Measurements from ENCODE around the gene PSMA7.

PSMA7 gene

GRCh38 chr20:62165762-62166399, 22.7 kb upstream of the PSMA7 start:
- DNase-seq (ENCODE audit: low spot score) (no peak), ATAC-seq (ENCODE audit: low read depth) (no peak)
- H3K36me3 ChIP-seq (ENCODE audit: low read depth), result peaks cover 66% of the 10 kb centered on the region
- peaks cover 11% of the 10 kb centered on the region for H3K4me1 ChIP-seq (ENCODE audit: insufficient read depth, poor library complexity, severe bottlenecking)
- no peaks in the 10 kb centered on the region for H3K9me3 ChIP-seq (ENCODE audit: severe bottlenecking)
- no peak overlapping the region for H3K27ac ChIP-seq (ENCODE audit: poor library complexity, severe bottlenecking)
- H3K4me3 ChIP-seq (ENCODE audit: severe bottlenecking), result no peak overlapping the region
- no peaks in the 10 kb centered on the region for H3K27me3 ChIP-seq (ENCODE audit: insufficient read depth, poor library complexity, severe bottlenecking)
- TF ChIP-seq CTCF (IDR thresholded peaks at IDR 0.05; ENCODE audit: poor library complexity, severe bottlenecking), result no peak

GRCh38 chr20:62164879-62165761, 21.9 kb upstream of the PSMA7 start:
- H3K4me3 ChIP-seq (ENCODE audit: severe bottlenecking), result no peak overlapping the region
- no peak for TF ChIP-seq CTCF (IDR thresholded peaks at IDR 0.05; ENCODE audit: poor library complexity, severe bottlenecking)
- no peak overlapping the region for H3K27ac ChIP-seq (ENCODE audit: poor library complexity, severe bottlenecking)
- H3K27me3 ChIP-seq (ENCODE audit: insufficient read depth, poor library complexity, severe bottlenecking), result no peaks in the 10 kb centered on the region
- no peak for ATAC-seq (ENCODE audit: low read depth)
- H3K4me1 ChIP-seq (ENCODE audit: insufficient read depth, poor library complexity, severe bottlenecking), result peaks cover 17% of the 10 kb centered on the region
- no peaks in the 10 kb centered on the region for H3K9me3 ChIP-seq (ENCODE audit: severe bottlenecking)
- no peak for DNase-seq (ENCODE audit: low spot score)
- H3K36me3 ChIP-seq (ENCODE audit: low read depth), result peaks cover 69% of the 10 kb centered on the region

- H3K4me1 ChIP-seq (ENCODE audit: insufficient read depth, poor library complexity, severe bottlenecking), result peaks cover 25% of the 10 kb centered on the region
- ATAC-seq (ENCODE audit: low read depth), result no peak
- peak; percentile 83 for DNase-seq (ENCODE audit: low spot score)
- no peaks in the 10 kb centered on the region for H3K9me3 ChIP-seq (ENCODE audit: severe bottlenecking)
- TF ChIP-seq CTCF (IDR thresholded peaks at IDR 0.05; ENCODE audit: poor library complexity, severe bottlenecking), result no peak
- no peaks in the 10 kb centered on the region for H3K27me3 ChIP-seq (ENCODE audit: insufficient read depth, poor library complexity, severe bottlenecking)
- no peak overlapping the region for H3K27ac ChIP-seq (ENCODE audit: poor library complexity, severe bottlenecking)
- H3K36me3 ChIP-seq (ENCODE audit: low read depth), result peaks cover 67% of the 10 kb centered on the region
- no peak overlapping the region for H3K4me3 ChIP-seq (ENCODE audit: severe bottlenecking)
Measured at GRCh38 chr20:62163986-62164762, 21.0 kb upstream of the PSMA7 start.

GRCh38 chr20:62163485-62163865, 20.3 kb upstream of the PSMA7 start:
- H3K4me1 ChIP-seq (ENCODE audit: insufficient read depth, poor library complexity, severe bottlenecking), result peaks cover 28% of the 10 kb centered on the region
- no peak overlapping the region for H3K27ac ChIP-seq (ENCODE audit: poor library complexity, severe bottlenecking)
- no peaks in the 10 kb centered on the region for H3K9me3 ChIP-seq (ENCODE audit: severe bottlenecking)
- H3K36me3 ChIP-seq (ENCODE audit: low read depth), result peaks cover 63% of the 10 kb centered on the region
- no peak overlapping the region for H3K4me3 ChIP-seq (ENCODE audit: severe bottlenecking)
- ATAC-seq (ENCODE audit: low read depth), result no peak
- no peak for TF ChIP-seq CTCF (IDR thresholded peaks at IDR 0.05; ENCODE audit: poor library complexity, severe bottlenecking)
- no peak for DNase-seq (ENCODE audit: low spot score)
- H3K27me3 ChIP-seq (ENCODE audit: insufficient read depth, poor library complexity, severe bottlenecking), result no peaks in the 10 kb centered on the region

Data from RWPE2 (cell line).